Activated CD8-positive, alpha-beta memory T cell treated with anti-CD3 and anti-CD28 coated beads for 36 hours (primary cell): ENCODE results near the gene ZFAND3. TPM values are rescaled to one million over a fixed set of nuclear protein-coding genes. Genes with fewer than 3 reads are reported as not detected.

Experiments used
- CTCF ChIA-PET: fragments of 350-600 bp; sonication (Branson Sonifier 250); formaldehyde crosslinking; loops from one replicate; lab custom pipeline; 2021; ENCODE audit warnings: antibody characterized with exemption; lab: Charles Lee
- POLR2A ChIA-PET: fragments of 350-600 bp; sonication (Branson Sonifier 250); formaldehyde crosslinking; loops from one replicate; lab custom pipeline; 2021; ENCODE audit warnings: antibody characterized with exemption; lab: Charles Lee
- total RNA-seq, 2 experiments: library from RNA; stranded (reverse); gene quantifications; one replicate each; pipeline ENCODE4 v1.2.3, GENCODE V29; 2021

The ZFAND3 gene
- total RNA-seq, 2 experiments from 2014 or later, result 29.3 TPM

GRCh38 chr6:38001386-38001785, 181.9 kb downstream of the ZFAND3 start:
- ChIA-PET POLR2A (no interaction called here), CTCF (no interaction called here)

GRCh38 chr6:38004908-38005307, 185.4 kb downstream of the ZFAND3 start:
- POLR2A ChIA-PET, result no interaction called here
- CTCF ChIA-PET, result no interaction called here

- CTCF ChIA-PET, result interaction anchor here (0.9 kb wide), 1 partner anchor 24 kb away, joined by 3 read pairs; no protein-coding TSS in a partner anchor
- POLR2A ChIA-PET, result no interaction called here
Observed at GRCh38 chr6:38011937-38012336, 192.4 kb downstream of the ZFAND3 start.

- POLR2A ChIA-PET, result no interaction called here
Observed at GRCh38 chr6:38012573-38012972, 193.0 kb downstream of the ZFAND3 start.

GRCh38 chr6:38015341-38015740, 195.8 kb downstream of the ZFAND3 start:
- ChIA-PET POLR2A (no interaction called here), CTCF (no interaction called here)

More at GRCh38 chr6:38012573-38012972, 193.0 kb downstream of the ZFAND3 start:
- CTCF ChIA-PET, result interaction anchor here (0.9 kb wide), 1 partner anchor 23 kb away, joined by 3 read pairs; no protein-coding TSS in a partner anchor

- POLR2A ChIA-PET, result no interaction called here
- CTCF ChIA-PET, result no interaction called here
Observed at GRCh38 chr6:38016824-38017223, 197.3 kb downstream of the ZFAND3 start.

- CTCF ChIA-PET, result no interaction called here
Observed at GRCh38 chr6:38018755-38019165, 199.2 kb downstream of the ZFAND3 start.

GRCh38 chr6:38020593-38020992, 201.1 kb downstream of the ZFAND3 start:
- POLR2A ChIA-PET, result no interaction called here
- CTCF ChIA-PET, result no interaction called here

More at GRCh38 chr6:38018755-38019165, 199.2 kb downstream of the ZFAND3 start:
- POLR2A ChIA-PET, result no interaction called here

GRCh38 chr6:38021029-38021428, 201.5 kb downstream of the ZFAND3 start:
- ChIA-PET CTCF (no interaction called here), POLR2A (no interaction called here)

- POLR2A ChIA-PET, result no interaction called here
- CTCF ChIA-PET, result no interaction called here
Observed at GRCh38 chr6:38021571-38021970, 202.0 kb downstream of the ZFAND3 start.

GRCh38 chr6:38022688-38023087, 203.2 kb downstream of the ZFAND3 start:
- ChIA-PET POLR2A (interaction anchor here (0.6 kb wide), 1 partner anchor 630 kb away, joined by 3 read pairs; no protein-coding TSS in a partner anchor), CTCF (no interaction called here)

- ChIA-PET CTCF (no interaction called here), POLR2A (no interaction called here)
Observed at GRCh38 chr6:38024908-38025307, 205.4 kb downstream of the ZFAND3 start.

GRCh38 chr6:38025451-38025850, 205.9 kb downstream of the ZFAND3 start:
- POLR2A ChIA-PET, result no interaction called here
- CTCF ChIA-PET, result no interaction called here

GRCh38 chr6:38027685-38028373, 208.3 kb downstream of the ZFAND3 start:
- ChIA-PET CTCF (no interaction called here), POLR2A (no interaction called here)

- ChIA-PET POLR2A (no interaction called here), CTCF (no interaction called here)
Observed at GRCh38 chr6:38030380-38030779, 210.9 kb downstream of the ZFAND3 start.

GRCh38 chr6:38032797-38033196, 213.3 kb downstream of the ZFAND3 start:
- ChIA-PET POLR2A (no interaction called here), CTCF (interaction anchor here (0.5 kb wide), 1 partner anchor 147 kb away, joined by 5 read pairs; no protein-coding TSS in a partner anchor)

- POLR2A ChIA-PET, result no interaction called here
- CTCF ChIA-PET, result interaction anchor here (1.8 kb wide), 1 partner anchor 10 kb away, joined by 10 read pairs; no protein-coding TSS in a partner anchor
Observed at GRCh38 chr6:38033442-38033982, 214.0 kb downstream of the ZFAND3 start.

- POLR2A ChIA-PET, result no interaction called here
- CTCF ChIA-PET, result interaction anchor here (1.8 kb wide), 1 partner anchor 11 kb away, joined by 10 read pairs; no protein-coding TSS in a partner anchor
Observed at GRCh38 chr6:38034274-38034914, 214.9 kb downstream of the ZFAND3 start.

GRCh38 chr6:38035478-38035877, 216.0 kb downstream of the ZFAND3 start:
- ChIA-PET CTCF (interaction anchor here (0.7 kb wide), 1 partner anchor 23 kb away, joined by 3 read pairs; no protein-coding TSS in a partner anchor), POLR2A (no interaction called here)

GRCh38 chr6:38039502-38039901, 220.0 kb downstream of the ZFAND3 start:
- ChIA-PET POLR2A (no interaction called here), CTCF (interaction anchor here (0.8 kb wide), 1 partner anchor 248 kb away, joined by 3 read pairs; no protein-coding TSS in a partner anchor)
